ENCODE measurements around the gene VWC2. TPM values are rescaled to one million over a fixed set of nuclear protein-coding genes. Genes with fewer than 3 reads are reported as not detected.

Gene VWC2
- total and polyA plus RNA-seq, 7 experiments from 2014 or later: not detected

- Histone ChIP-seq H3K4me3 (ENCODE audit: low read length) (no peak overlapping the region), H3K9me3 (ENCODE audit: control insufficient read depth in 2 of 3, low read length in 3 of 3) (no peaks in the 10 kb centered on the region), H3K27ac (ENCODE audit: low read depth, low read length) (no peak overlapping the region), H3K36me3 (ENCODE audit: control insufficient read depth in 2 of 3, insufficient read depth in 3 of 3, low read length in 3 of 3) (no peaks in the 10 kb centered on the region), H3K27me3 (ENCODE audit: control insufficient read depth in 2 of 2, insufficient read depth in 2 of 2, low read length in 2 of 2) (peaks cover 0 to 3% of the 10 kb centered on the region in 2 donors), H3K4me1 (ENCODE audit: control insufficient read depth in 2 of 2, insufficient read depth in 2 of 2, low read length in 2 of 2) (no peaks in the 10 kb centered on the region)
- intact Hi-C loops (cut with micrococcal nuclease): no loop called here
- no peaks in the 10 kb centered on the region for H3K36me3 Mint-ChIP-seq
- H3K27me3 Mint-ChIP-seq: peaks cover 2 to 13% (median 9%) of the 10 kb centered on the region in 5 donors
- no peak overlapping the region for H3K4me3 Mint-ChIP-seq
- CTCF ChIA-PET: no interaction called here
- no peak for ATAC-seq
- no peaks in the 10 kb centered on the region for H3K4me1 Mint-ChIP-seq
- peaks cover 0 to 6% (median 0%) of the 10 kb centered on the region in 11 donors for H3K9me3 Mint-ChIP-seq
- H3K27ac Mint-ChIP-seq: no peak overlapping the region
- DNase-seq: no peak
- POLR2A ChIA-PET: no interaction called here
Observed at GRCh38 chr7:49812534-49812933, 39.1 kb downstream of the VWC2 start.

GRCh38 chr7:49817279-49817678, 43.8 kb downstream of the VWC2 start:
- Histone ChIP-seq H3K9me3 (ENCODE audit: control insufficient read depth in 2 of 3, low read length in 3 of 3) (no peaks in the 10 kb centered on the region), H3K4me3 (ENCODE audit: low read length) (no peak overlapping the region), H3K4me1 (ENCODE audit: control insufficient read depth in 2 of 2, insufficient read depth in 2 of 2, low read length in 2 of 2) (no peaks in the 10 kb centered on the region), H3K27me3 (ENCODE audit: control insufficient read depth in 2 of 2, insufficient read depth in 2 of 2, low read length in 2 of 2) (no peaks in the 10 kb centered on the region), H3K27ac (ENCODE audit: low read depth, low read length) (no peak overlapping the region), H3K36me3 (ENCODE audit: control insufficient read depth in 2 of 3, insufficient read depth in 3 of 3, low read length in 3 of 3) (no peaks in the 10 kb centered on the region)
- CTCF ChIA-PET: no interaction called here
- DNase-seq (no peak), ATAC-seq (no peak)
- H3K27ac Mint-ChIP-seq: no peak overlapping the region
- H3K36me3 Mint-ChIP-seq: no peaks in the 10 kb centered on the region
- peaks cover 2 to 19% (median 7%) of the 10 kb centered on the region in 5 donors for H3K27me3 Mint-ChIP-seq
- H3K4me3 Mint-ChIP-seq: no peak overlapping the region
- intact Hi-C loops (cut with micrococcal nuclease): no loop called here
- POLR2A ChIA-PET: no interaction called here
- peaks cover 0 to 3% (median 0%) of the 10 kb centered on the region in 11 donors for H3K9me3 Mint-ChIP-seq
- no peaks in the 10 kb centered on the region for H3K4me1 Mint-ChIP-seq

- Histone ChIP-seq H3K36me3 (ENCODE audit: control insufficient read depth in 2 of 3, insufficient read depth in 3 of 3, low read length in 3 of 3) (no peaks in the 10 kb centered on the region), H3K9me3 (ENCODE audit: control insufficient read depth in 2 of 3, low read length in 3 of 3) (no peaks in the 10 kb centered on the region), H3K27me3 (ENCODE audit: control insufficient read depth in 2 of 2, insufficient read depth in 2 of 2, low read length in 2 of 2) (no peaks in the 10 kb centered on the region), H3K4me1 (ENCODE audit: control insufficient read depth in 2 of 2, insufficient read depth in 2 of 2, low read length in 2 of 2) (no peaks in the 10 kb centered on the region), H3K27ac (ENCODE audit: low read depth, low read length) (no peak overlapping the region), H3K4me3 (ENCODE audit: low read length) (no peak overlapping the region)
- Mint-ChIP-seq H3K4me3 (no peak overlapping the region), H3K9me3 (peaks cover 0 to 29% (median 7%) of the 10 kb centered on the region in 11 donors), H3K4me1 (no peaks in the 10 kb centered on the region), H3K27me3 (peaks cover under 1 to 16% (median 7%) of the 10 kb centered on the region in 5 donors), H3K36me3 (no peaks in the 10 kb centered on the region), H3K27ac (no peak overlapping the region)
- no peak for ATAC-seq
- POLR2A ChIA-PET: no interaction called here
- no peak for DNase-seq
- intact Hi-C loops (cut with micrococcal nuclease): no loop called here
- CTCF ChIA-PET: no interaction called here
Observed at GRCh38 chr7:49821181-49821580, 47.7 kb downstream of the VWC2 start.

GRCh38 chr7:49822856-49823255, 49.4 kb downstream of the VWC2 start:
- no peak for ATAC-seq
- ChIA-PET CTCF (no interaction called here), POLR2A (no interaction called here)
- Mint-ChIP-seq H3K27ac (no peak overlapping the region), H3K27me3 (peaks cover 0 to 15% (median 7%) of the 10 kb centered on the region in 5 donors), H3K4me3 (no peak overlapping the region), H3K9me3 (peaks cover 0 to 29% (median 7%) of the 10 kb centered on the region in 11 donors), H3K4me1 (no peaks in the 10 kb centered on the region), H3K36me3 (no peaks in the 10 kb centered on the region)
- intact Hi-C loops (cut with micrococcal nuclease): no loop called here
- Histone ChIP-seq H3K4me1 (ENCODE audit: control insufficient read depth in 2 of 2, insufficient read depth in 2 of 2, low read length in 2 of 2) (no peaks in the 10 kb centered on the region), H3K27ac (ENCODE audit: low read depth, low read length) (no peak overlapping the region), H3K9me3 (ENCODE audit: control insufficient read depth in 2 of 3, low read length in 3 of 3) (no peaks in the 10 kb centered on the region), H3K36me3 (ENCODE audit: control insufficient read depth in 2 of 3, insufficient read depth in 3 of 3, low read length in 3 of 3) (no peaks in the 10 kb centered on the region), H3K4me3 (ENCODE audit: low read length) (no peak overlapping the region), H3K27me3 (ENCODE audit: control insufficient read depth in 2 of 2, insufficient read depth in 2 of 2, low read length in 2 of 2) (no peaks in the 10 kb centered on the region)
- no peak for DNase-seq

- peaks cover 0 to 15% (median 7%) of the 10 kb centered on the region in 5 donors for H3K27me3 Mint-ChIP-seq
- no peak overlapping the region for H3K4me3 Mint-ChIP-seq
- H3K36me3 Mint-ChIP-seq: no peaks in the 10 kb centered on the region
- POLR2A ChIA-PET: no interaction called here
- ATAC-seq (no peak), DNase-seq (no peak)
- intact Hi-C loops (cut with micrococcal nuclease): no loop called here
- no peaks in the 10 kb centered on the region for H3K36me3 ChIP-seq (ENCODE audit: control insufficient read depth in 2 of 3, insufficient read depth in 3 of 3, low read length in 3 of 3)
- no peak overlapping the region for H3K27ac ChIP-seq (ENCODE audit: low read depth, low read length)
- no peaks in the 10 kb centered on the region for H3K4me1 Mint-ChIP-seq
- H3K4me1 ChIP-seq (ENCODE audit: control insufficient read depth in 2 of 2, insufficient read depth in 2 of 2, low read length in 2 of 2): no peaks in the 10 kb centered on the region
- CTCF ChIA-PET: no interaction called here
- peaks cover 0 to 29% (median 7%) of the 10 kb centered on the region in 11 donors for H3K9me3 Mint-ChIP-seq
- no peak overlapping the region for H3K27ac Mint-ChIP-seq
- H3K9me3 ChIP-seq (ENCODE audit: control insufficient read depth in 2 of 3, low read length in 3 of 3): no peaks in the 10 kb centered on the region
- no peak overlapping the region for H3K4me3 ChIP-seq (ENCODE audit: low read length)
- H3K27me3 ChIP-seq (ENCODE audit: control insufficient read depth in 2 of 2, insufficient read depth in 2 of 2, low read length in 2 of 2): no peaks in the 10 kb centered on the region
Observed at GRCh38 chr7:49823566-49823965, 50.1 kb downstream of the VWC2 start.

GRCh38 chr7:49839863-49840645, 66.6 kb downstream of the VWC2 start:
- Mint-ChIP-seq H3K27ac (no peak overlapping the region), H3K27me3 (peaks cover 6 to 26% (median 12%) of the 10 kb centered on the region in 5 donors), H3K36me3 (no peaks in the 10 kb centered on the region), H3K9me3 (peaks cover 0 to 2% (median 0%) of the 10 kb centered on the region in 11 donors), H3K4me1 (no peaks in the 10 kb centered on the region), H3K4me3 (no peak overlapping the region)
- ChIA-PET POLR2A (no interaction called here), CTCF (no interaction called here)
- no peak for ATAC-seq
- intact Hi-C loops (cut with micrococcal nuclease): no loop called here
- Histone ChIP-seq H3K4me1 (ENCODE audit: control insufficient read depth in 2 of 2, insufficient read depth in 2 of 2, low read length in 2 of 2) (no peaks in the 10 kb centered on the region), H3K4me3 (ENCODE audit: low read length) (no peak overlapping the region), H3K27ac (ENCODE audit: low read depth, low read length) (no peak overlapping the region), H3K36me3 (ENCODE audit: control insufficient read depth in 2 of 3, insufficient read depth in 3 of 3, low read length in 3 of 3) (no peaks in the 10 kb centered on the region), H3K9me3 (ENCODE audit: control insufficient read depth in 2 of 3, low read length in 3 of 3) (no peaks in the 10 kb centered on the region), H3K27me3 (ENCODE audit: control insufficient read depth in 2 of 2, insufficient read depth in 2 of 2, low read length in 2 of 2) (no peaks in the 10 kb centered on the region)
- no peak for DNase-seq

GRCh38 chr7:49840751-49841405, 67.4 kb downstream of the VWC2 start:
- Histone ChIP-seq H3K9me3 (ENCODE audit: control insufficient read depth in 2 of 3, low read length in 3 of 3) (no peaks in the 10 kb centered on the region), H3K4me3 (ENCODE audit: low read length) (no peak overlapping the region), H3K27ac (ENCODE audit: low read depth, low read length) (no peak overlapping the region), H3K36me3 (ENCODE audit: control insufficient read depth in 2 of 3, insufficient read depth in 3 of 3, low read length in 3 of 3) (no peaks in the 10 kb centered on the region), H3K4me1 (ENCODE audit: control insufficient read depth in 2 of 2, insufficient read depth in 2 of 2, low read length in 2 of 2) (no peaks in the 10 kb centered on the region), H3K27me3 (ENCODE audit: control insufficient read depth in 2 of 2, insufficient read depth in 2 of 2, low read length in 2 of 2) (no peaks in the 10 kb centered on the region)
- intact Hi-C loops (cut with micrococcal nuclease): no loop called here
- DNase-seq: no peak
- POLR2A ChIA-PET: no interaction called here
- CTCF ChIA-PET: interaction anchor here (0.7 kb wide), 1 partner anchor 1329 kb away, joined by 3 read pairs; no protein-coding TSS in a partner anchor
- no peaks in the 10 kb centered on the region for H3K9me3 Mint-ChIP-seq
- no peaks in the 10 kb centered on the region for H3K36me3 Mint-ChIP-seq
- H3K27me3 Mint-ChIP-seq: peaks cover 6 to 26% (median 8%) of the 10 kb centered on the region in 5 donors
- H3K4me3 Mint-ChIP-seq: no peak overlapping the region
- H3K27ac Mint-ChIP-seq: no peak overlapping the region
- no peak for ATAC-seq
- peaks cover 0 to 4% (median 0%) of the 10 kb centered on the region in 7 donors for H3K4me1 Mint-ChIP-seq
